Measurements from ENCODE around the gene RXRB. TPM values are rescaled to one million over a fixed set of nuclear protein-coding genes. Genes with fewer than 3 reads are reported as not detected.

The RXRB gene
- total RNA-seq, 1 experiment from 2014 or later = 17.0 TPM

DNA sequence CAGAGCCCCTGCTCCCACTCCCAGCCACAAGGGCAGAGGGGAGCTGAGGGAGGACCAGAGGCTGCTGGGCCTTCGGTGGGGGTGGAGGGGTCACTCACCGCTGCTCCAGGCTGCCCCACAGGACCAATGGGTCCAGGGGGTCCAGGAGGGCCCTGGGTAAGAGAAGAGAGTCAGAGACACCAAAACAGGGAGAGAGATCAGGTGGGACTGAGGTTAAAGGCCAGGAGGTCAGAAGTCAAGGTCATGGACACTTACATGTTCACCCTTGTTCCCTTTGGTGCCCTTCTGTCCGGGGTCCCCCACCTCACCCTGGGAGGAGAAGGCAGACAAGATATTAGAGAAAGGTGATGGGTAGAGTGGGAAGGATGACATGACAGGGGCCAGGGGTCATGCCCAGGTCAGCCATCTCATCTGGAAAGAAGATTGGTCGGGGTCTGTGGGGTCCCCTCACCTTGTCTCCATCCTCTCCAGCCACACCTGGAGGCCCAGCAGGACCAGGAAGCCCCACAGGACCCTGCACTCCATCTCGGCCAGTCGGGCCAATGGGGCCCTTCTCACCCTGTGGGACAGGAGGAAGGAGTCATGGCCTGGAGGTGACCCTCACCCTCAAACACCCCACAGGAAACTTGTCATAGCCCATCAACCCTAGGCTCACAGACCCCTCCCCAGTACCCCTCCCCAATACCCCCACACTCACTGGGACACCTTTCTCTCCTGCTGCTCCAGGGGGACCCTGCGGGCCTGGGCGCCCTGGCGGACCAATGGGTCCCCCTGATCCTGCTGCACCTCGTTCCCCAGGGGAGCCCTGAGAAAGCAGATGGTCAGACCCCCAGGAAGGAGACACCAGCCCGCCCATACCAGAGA lies 29.2 kb downstream of the RXRB start:
- in situ Hi-C loops (cut with HindIII; ENCODE audit: low pct_unique_long_range_greater_than_20kb, low sequenced_read_pairs) = no loop called here
- DNase-seq (ENCODE audit: low read depth, low spot score) = no peak

DNA sequence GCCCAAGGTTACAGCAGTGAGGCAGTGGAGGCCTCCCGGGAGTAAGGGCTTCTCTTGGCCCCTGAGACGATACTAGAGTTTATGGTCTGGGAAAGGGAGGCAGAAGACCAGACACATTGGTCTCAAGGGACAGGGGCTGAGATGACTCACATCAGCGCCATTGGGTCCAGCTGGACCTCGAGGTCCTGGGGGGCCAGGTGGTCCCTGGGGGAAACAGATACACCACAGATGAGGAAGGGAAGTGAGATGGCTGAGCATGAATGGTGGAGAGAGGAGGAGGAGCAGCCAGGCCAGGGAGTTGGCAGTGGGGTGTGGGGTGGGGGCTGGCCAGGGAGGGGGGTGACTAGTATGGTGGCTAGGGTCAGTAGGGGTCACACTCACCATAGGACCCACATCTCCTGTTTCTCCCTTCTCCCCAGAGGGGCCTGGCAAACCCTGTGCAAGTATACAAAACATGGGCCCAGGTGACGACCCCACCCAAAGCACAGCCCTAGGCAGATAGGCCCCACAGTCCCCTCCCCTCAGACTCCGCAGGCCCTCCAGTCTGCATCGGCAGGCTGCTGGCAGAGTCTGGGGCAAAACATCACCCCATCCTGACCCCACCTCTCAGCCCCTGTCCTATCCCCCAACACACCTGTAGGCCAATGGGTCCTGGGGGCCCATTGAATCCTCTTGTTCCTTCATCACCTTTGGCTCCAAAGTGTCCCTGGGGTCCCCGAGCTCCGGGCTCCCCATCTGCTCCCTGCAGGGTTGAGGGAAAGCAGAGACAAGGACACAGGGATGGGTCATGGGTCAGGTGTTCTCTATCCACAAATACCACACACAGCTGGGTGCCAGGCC lies 30.1 kb downstream of the RXRB start:
- in situ Hi-C loops (cut with HindIII; ENCODE audit: low pct_unique_long_range_greater_than_20kb, low sequenced_read_pairs) = no loop called here
- DNase-seq (ENCODE audit: low read depth, low spot score) = no peak

DNA sequence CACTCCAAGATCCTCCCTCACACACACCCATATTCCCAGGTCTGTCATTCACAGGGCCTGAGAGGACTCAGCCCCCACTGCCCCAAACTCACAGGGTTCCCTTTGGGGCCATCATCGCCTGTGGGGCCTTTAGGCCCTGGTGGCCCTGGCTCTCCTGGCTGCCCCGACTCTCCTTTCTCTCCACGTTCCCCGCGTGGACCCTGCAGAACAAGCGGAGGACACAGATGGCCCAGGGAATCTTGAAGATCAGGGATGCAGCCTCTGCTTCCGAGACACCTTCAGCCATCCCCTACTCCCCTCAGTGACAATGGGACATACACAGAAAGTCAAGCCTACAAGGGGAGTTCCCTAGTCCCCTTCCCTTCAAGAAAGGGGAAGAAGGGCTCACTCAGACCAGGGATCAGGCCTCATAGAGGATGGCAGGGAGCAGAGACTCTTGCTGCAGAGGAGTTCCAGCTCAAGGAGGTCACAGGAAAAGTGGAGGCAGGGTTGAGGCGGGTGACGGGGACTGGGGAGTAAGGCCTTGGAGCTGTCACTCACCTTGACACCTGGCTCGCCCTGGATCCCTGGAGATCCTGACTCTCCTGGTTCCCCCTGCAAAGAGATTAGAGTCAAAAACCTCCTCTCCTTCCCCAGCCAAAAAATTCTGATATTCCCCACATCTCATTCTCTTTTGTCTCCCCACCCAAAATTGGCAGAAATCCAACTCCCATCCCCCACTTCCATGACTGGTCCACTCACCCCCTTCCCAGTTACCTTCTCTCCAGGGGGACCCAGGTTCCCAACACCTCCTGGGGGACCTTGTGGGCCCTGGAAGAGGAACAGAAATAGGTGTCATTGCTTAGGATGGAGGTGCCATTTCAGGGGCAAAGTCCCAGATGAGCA lies 30.9 kb downstream of the RXRB start:
- no peak for DNase-seq (ENCODE audit: low read depth, low spot score)
- in situ Hi-C loops (cut with HindIII; ENCODE audit: low pct_unique_long_range_greater_than_20kb, low sequenced_read_pairs) = no loop called here

DNA sequence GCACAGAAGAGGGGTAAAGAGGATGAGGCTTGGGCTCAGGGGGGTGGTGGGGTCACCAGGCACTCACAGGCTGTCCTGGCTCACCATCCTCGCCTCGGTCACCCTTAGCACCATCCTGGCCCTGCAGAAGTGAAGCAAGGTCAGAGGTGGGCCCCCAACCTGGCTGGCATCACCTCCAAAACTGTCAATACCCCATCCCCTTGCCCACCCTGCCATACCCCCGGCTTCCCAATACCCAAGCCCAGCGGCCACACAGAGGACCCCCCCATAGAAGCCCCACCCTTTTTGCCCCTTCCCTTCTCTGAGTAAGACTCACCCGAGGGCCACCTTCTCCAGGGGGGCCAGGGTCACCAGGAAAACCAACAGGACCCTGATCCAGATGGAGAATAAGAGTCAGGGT lies 31.8 kb downstream of the RXRB start:
- DNase-seq (ENCODE audit: low read depth, low spot score) = no peak
- in situ Hi-C loops (cut with HindIII; ENCODE audit: low pct_unique_long_range_greater_than_20kb, low sequenced_read_pairs) = no loop called here

DNA sequence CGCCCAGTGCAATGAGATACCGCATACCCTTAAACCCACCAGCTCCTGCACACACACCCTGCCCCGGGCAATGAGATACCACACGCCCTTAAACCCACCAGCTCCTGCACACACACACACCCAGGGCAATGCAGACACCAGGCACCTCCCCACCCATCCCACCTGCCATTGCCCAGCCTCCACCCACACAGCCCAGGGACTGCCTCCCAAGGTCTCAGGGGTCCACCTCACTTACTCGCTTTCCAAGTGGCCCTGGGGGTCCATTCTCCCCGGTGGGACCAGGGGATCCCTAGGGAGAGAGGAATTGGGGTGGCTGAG lies 32.2 kb downstream of the RXRB start:
- in situ Hi-C loops (cut with HindIII; ENCODE audit: low pct_unique_long_range_greater_than_20kb, low sequenced_read_pairs) = no loop called here
- DNase-seq (ENCODE audit: low read depth, low spot score) = no peak

DNA sequence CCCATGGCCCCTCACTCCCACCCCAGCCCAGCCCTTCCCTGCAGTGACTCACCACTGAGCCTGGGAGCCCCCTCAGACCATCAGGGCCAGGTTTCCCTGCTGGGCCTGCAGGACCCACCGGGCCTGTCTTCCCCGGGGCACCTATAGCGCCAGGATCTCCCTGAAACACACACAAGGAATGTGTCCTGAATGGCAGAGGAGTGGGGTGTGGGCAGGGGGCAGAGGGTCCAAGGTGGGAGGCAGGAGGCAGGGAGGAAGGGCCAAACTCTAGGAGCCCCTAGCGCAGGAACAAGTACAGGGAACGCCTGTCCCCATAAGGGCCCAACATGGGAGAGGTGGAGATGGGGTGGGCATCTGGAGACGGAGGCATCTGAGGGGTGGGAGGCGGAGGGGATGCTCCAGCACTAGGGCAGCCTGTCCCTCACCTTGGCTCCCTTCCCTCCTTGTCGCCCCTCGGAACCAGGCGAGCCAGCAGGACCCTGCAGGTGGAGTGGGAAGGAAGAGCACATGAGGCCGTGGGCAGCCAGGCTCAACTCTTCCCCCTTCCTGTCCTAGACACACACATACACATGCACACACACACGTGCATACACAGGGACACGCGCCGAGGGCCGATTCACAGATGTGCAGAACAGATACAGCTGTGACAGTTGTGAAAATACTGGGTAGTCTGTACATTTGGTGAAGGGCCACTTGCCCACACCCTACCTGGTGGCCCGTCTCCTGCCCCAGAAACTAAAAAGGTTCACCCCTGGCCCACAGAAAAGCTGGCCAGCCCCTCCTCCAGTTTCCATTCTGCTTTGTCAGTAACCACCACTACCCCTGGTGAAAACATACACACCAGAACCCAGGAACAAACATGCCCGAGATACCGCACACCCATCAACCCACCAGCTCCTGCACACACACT lies 32.8 kb downstream of the RXRB start:
- in situ Hi-C loops (cut with HindIII; ENCODE audit: low pct_unique_long_range_greater_than_20kb, low sequenced_read_pairs) = no loop called here
- DNase-seq (ENCODE audit: low read depth, low spot score) = no peak

DNA sequence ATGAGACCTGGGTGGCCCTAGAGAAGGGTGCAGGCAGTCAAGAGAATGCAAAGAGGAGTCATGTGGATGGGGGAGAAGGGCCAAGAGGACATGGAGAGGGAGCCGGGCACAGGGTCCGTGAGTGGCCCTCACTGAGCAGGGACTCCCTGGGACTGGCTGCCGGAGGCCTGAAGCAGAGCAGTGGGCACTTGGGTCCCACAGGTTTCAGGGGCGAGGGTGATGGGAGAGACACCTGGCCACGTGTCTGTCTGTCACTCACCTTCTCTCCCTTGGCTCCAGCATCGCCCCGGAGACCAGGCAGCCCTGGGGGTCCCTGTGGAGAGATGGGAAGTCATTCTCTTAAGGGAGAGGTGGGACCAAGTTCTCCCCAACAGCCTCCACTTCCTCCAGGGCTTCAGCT lies 33.7 kb downstream of the RXRB start:
- in situ Hi-C loops (cut with HindIII; ENCODE audit: low pct_unique_long_range_greater_than_20kb, low sequenced_read_pairs) = no loop called here
- DNase-seq (ENCODE audit: low read depth, low spot score) = no peak

DNA sequence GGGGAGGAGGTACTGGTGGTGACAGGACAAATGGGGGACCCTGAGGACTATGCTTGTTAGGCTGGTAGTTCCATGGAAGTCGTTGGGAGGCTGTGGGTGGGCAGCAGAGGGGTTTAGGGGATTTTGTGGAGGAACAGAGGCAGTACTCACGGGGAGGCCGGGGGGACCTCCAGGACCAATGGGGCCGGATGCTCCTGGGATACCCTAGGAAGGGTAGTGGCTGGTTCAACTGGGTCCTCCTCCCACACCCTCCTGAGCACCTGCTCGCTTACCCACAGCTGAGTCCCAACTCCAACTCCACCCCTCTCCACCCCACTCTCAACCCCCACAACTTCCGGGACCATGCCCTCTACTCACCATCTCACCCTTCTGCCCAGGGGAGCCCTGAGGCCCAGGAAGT lies 34.1 kb downstream of the RXRB start:
- DNase-seq (ENCODE audit: low read depth, low spot score) = no peak
- in situ Hi-C loops (cut with HindIII; ENCODE audit: low pct_unique_long_range_greater_than_20kb, low sequenced_read_pairs) = no loop called here

DNA sequence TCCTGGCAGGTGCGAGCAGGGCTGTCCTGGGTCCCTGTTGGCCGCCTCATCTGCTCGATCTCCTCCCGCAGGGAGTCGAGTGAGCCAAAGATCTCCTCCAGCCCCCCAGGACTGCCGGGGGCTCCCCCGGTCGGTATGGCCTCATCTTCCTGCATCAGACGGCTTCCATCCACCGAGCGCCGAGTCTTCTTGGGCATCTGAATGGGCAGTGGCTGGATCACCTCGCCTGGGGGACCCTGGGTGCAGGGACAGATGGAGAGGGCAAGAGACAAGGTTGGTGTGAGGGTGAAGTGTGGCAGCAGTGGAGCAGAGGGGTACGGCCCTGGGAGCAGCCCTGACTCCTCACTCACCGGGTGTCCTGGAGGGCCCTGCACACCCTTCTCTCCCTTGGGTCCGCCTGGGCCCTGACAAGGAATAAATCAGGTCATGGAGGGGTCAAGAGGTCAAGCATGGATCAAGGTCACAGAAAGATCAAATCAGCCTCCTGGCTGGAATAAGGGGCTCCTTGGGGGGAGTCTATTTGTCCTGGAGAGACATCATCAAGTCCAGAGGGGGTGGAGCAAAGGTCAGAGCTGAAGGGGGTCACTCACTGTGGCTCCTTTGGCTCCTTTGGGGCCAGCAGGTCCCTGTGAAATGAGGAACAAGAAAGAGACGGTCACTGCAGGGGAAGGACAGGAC lies 34.7 kb downstream of the RXRB start:
- no peak for DNase-seq (ENCODE audit: low read depth, low spot score)
- in situ Hi-C loops (cut with HindIII; ENCODE audit: low pct_unique_long_range_greater_than_20kb, low sequenced_read_pairs) = no loop called here

DNA sequence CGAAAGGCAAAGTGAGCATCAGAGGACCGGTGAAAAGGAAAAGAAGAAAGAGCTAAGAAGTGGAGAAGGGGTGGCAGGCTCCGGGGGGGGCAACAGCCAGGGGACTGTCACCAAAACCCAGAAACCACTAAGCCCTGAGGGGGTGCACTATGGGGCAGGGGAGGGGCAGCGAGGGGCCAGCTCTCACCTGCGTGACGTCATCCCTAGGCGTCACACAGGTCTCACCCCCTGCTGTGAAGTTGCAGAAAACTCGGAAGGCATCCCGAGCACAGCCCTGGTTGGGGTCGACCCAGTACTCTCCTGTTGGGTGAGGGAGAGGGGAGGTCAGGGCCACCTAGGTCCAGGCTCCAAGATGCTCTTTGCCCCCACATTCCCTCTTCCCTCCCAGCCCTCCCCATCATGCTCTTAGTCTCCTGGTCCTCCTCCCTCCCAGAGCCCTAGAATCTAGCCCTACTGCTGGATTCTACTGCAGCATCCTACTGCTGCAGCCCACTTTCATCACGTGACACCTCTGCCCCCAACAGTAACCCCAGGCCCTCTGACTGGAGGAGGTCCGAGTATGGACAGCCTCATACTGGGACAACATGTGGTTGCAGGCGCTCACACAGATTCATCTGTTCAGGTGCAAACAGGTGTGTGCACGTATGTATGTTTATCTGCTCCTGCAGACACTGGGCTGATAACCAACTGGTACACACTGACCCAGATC lies 35.6 kb downstream of the RXRB start:
- in situ Hi-C loops (cut with HindIII; ENCODE audit: low pct_unique_long_range_greater_than_20kb, low sequenced_read_pairs) = no loop called here
- no peak for DNase-seq (ENCODE audit: low read depth, low spot score)

DNA sequence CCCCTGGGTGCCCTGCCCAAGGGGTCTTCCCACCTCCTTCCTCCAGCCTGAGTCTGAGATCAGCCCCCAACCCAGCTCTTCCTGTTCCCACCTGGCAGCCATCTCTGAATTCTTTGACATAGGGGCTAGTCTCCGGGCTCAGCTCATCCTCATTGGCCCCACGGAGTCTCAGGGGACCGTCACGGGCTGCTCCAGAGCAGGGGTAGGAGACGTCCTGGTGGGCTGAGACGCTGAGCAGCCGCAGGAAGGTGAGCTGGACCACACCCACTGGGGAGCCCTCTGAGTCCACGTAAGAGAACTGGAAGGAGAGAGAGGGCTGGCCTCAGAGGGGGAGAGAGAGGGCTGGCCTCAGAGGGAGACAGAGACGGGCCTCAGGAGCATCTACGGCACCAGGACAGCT lies 36.3 kb downstream of the RXRB start:
- in situ Hi-C loops (cut with HindIII; ENCODE audit: low pct_unique_long_range_greater_than_20kb, low sequenced_read_pairs) = no loop called here

DNA sequence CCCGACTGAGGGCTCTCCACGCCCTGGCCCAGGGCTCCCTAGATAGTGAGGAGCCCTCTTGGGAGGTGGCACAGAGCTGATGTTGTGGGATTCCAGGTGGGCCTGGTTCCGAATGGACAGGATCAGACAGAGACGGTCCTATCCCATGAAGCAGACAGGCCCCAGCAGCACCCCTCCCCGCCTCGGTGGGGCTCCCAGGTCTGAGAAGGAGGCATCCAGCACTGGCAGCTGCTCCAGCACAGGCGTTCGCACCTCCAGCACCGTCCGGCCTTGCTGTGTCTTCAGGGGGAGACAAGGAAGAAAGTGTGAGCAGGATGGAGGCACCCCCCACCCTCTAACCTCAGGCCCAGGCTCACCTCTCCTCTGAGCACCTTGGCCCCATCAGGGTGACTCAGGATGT lies 36.9 kb downstream of the RXRB start:
- no peak for DNase-seq (ENCODE audit: low read depth, low spot score)
- in situ Hi-C loops (cut with HindIII; ENCODE audit: low pct_unique_long_range_greater_than_20kb, low sequenced_read_pairs) = no loop called here

More for the DNA sequence above, 36.3 kb downstream of the RXRB start:
- DNase-seq (ENCODE audit: low read depth, low spot score) = no peak

DNA sequence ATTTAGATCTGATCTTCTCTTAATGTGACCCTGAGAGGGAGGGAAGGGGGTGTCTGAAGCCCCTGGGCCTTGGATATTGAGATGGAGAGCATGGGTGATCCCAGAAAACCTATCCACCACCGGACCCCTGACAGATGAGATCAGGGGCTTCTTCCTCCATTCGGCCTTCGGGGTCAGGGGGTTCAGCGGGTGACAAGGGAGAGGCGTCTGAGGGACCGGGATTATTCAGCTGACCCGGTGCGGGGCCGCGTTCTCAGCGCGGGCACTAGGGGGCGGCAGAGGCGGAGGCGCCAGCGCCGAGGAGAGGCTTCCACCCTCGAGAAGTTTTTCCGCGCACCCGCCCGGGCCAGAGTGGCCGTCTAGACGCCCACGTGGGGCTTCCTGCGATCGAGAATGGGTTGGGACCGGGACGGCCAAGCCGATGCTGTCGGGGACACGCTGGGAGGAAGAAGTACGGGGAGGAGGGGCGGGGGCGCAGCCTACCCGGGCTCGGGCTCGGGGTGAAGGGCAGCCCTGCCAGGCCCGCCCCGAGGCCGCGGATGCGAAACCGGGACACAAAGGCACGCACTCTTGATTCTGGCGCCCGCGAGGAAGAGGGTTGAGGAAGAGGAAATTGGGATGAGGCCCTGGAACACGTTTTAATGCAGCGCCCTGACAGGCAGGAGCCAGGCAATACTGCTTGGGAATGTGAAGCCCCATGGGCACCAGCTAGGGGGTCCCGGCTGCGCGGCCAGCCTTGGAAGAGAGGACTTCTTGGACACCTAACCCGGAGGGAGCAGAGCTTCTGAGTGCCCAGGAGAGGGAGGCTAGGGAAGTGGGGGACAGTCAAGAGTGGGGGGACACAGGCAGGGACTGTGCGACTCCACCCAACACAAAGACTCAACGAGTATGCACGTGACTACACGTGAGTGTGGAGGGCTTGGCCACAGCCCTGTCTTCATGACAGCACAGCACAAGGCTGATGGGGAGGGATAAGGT lies 38.8 kb downstream of the RXRB start:
- peak; percentile 69 for DNase-seq (ENCODE audit: low read depth, low spot score)
- in situ Hi-C loops (cut with HindIII; ENCODE audit: low pct_unique_long_range_greater_than_20kb, low sequenced_read_pairs) = no loop called here

DNA sequence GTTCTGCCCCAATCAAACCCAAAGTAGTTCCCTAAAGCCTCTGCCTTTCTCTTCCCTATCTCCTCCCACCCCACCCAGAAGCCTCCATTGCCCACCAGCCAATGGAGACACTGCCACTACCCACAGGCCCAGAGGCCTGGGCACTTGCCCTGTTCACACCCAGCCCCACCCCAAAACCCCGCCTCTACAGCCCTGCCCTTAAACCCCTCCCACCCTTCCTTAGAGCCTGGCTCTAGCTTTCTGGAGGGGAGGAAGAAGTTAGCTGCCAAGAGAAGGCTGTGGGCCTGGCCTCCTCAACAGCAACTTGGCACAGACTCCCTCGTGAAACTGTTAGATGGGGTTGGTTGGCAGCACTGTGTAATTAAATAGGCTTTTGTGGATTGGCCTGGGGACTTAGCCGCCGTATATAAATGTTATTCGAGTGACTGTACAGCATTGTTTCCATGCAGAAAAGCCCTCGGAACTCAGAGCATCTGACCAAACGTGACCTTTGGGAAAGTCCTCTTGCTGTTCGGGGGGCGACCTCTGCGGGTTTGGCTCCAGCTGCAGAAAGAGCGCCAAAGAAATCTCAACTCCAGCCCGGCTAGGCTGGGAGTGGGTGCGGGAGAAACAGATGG lies 39.6 kb downstream of the RXRB start:
- in situ Hi-C loops (cut with HindIII; ENCODE audit: low pct_unique_long_range_greater_than_20kb, low sequenced_read_pairs) = no loop called here
- DNase-seq (ENCODE audit: low read depth, low spot score) = peak; percentile 97

DNA sequence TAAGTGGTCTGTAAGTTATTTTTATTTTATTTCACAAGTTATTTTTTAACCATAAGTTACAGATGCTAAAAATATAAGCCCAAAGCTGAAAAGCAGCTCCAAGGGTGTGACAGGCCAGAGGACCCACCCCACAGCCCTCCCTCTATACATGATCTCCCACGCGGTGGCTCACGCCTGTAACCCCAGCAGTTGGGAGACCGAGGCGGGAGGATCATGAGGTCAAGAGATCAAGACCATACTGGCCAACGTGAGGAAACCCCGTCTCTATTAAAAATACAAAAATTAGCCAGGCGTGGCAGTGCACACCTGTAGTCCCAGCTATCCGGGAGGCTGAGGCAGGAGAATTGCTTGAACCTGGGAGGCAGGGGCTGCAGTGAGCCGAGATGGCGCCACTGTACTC lies 40.4 kb downstream of the RXRB start:
- in situ Hi-C loops (cut with HindIII; ENCODE audit: low pct_unique_long_range_greater_than_20kb, low sequenced_read_pairs) = no loop called here

More for the DNA sequence above, 40.4 kb downstream of the RXRB start:
- no peak for DNase-seq (ENCODE audit: low read depth, low spot score)
